GM23338 (cell line): ENCODE measurements around the gene GATAD2A. TPM values are rescaled to one million over a fixed set of nuclear protein-coding genes. Genes with fewer than 3 reads are reported as not detected.

Experiments used
- ATAC-seq: fragments of 200-7000 bp; cut with Tn5 transposase; 3 replicates; pipeline ENCODE4 v1.9.1; 2020
- DNase-seq: peaks from one replicate; pipeline ENCODE4 v3.0.0-alpha.2; 2015; ENCODE audit warnings: low spot score
- H2AFZ ChIP-seq: fragments of 200-600 bp; sonication (generic); 2 replicates; pipeline ENCODE4 v1.8.0; 2016; ENCODE audit warnings: antibody characterized with exemption, mild to moderate bottlenecking, moderate library complexity
- H3F3A ChIP-seq: fragments of 200-600 bp; sonication (generic); replicated peaks from 2 replicates; pipeline ENCODE4 v1.8.0; 2017; ENCODE audit warnings: antibody characterized with exemption, mixed run types, low read depth
- H3K27ac ChIP-seq: fragments of 200-600 bp; sonication (generic); 2 replicates; pipeline ENCODE4 v1.6.1; 2016; ENCODE audit warnings: low read depth
- H3K27me3 ChIP-seq: fragments of 200-600 bp; sonication (generic); 2 replicates; pipeline ENCODE4 v1.8.0; 2016; ENCODE audit warnings: mild to moderate bottlenecking, mixed run types, moderate library complexity; ENCODE audit not compliant: insufficient read depth
- H3K36me3 ChIP-seq: fragments of 200-600 bp; sonication (generic); 2 replicates; pipeline ENCODE4 v1.8.0; 2016; ENCODE audit warnings: mild to moderate bottlenecking; ENCODE audit not compliant: insufficient read depth
- H3K4me1 ChIP-seq: fragments of 200-600 bp; sonication (generic); 2 replicates; pipeline ENCODE4 v1.8.0; 2016; ENCODE audit warnings: mild to moderate bottlenecking, moderate library complexity; ENCODE audit not compliant: insufficient read depth
- H3K4me2 ChIP-seq: fragments of 200-600 bp; sonication (generic); 2 replicates; pipeline ENCODE4 v1.7.1; 2017; ENCODE audit warnings: mixed run types
- H3K4me3 ChIP-seq: fragments of 200-600 bp; sonication (generic); 2 replicates; pipeline ENCODE4 v1.6.1; 2016; ENCODE audit warnings: mixed run types
- H3K79me2 ChIP-seq: fragments of 200-600 bp; sonication (generic); replicated peaks from 2 replicates; pipeline ENCODE4 v1.8.0; 2017; ENCODE audit warnings: mild to moderate bottlenecking; ENCODE audit not compliant: insufficient read depth
- H3K9me2 ChIP-seq: fragments of 200-600 bp; sonication (generic); 2 replicates; pipeline ENCODE4 v1.8.0; 2017; ENCODE audit not compliant: insufficient read depth
- H4K20me1 ChIP-seq: fragments of 200-600 bp; sonication (generic); replicated peaks from 2 replicates; pipeline ENCODE4 v1.8.0; 2017; ENCODE audit warnings: mild to moderate bottlenecking; ENCODE audit not compliant: insufficient read depth
- H3K27ac Mint-ChIP-seq: 2 replicates; pipeline ENCODE4 v1.8.0; 2020; ENCODE audit warnings: inconsistent platforms, mild to moderate bottlenecking, moderate library complexity, mixed read lengths
- H3K27me3 Mint-ChIP-seq: 3 replicates; pipeline ENCODE4 v1.8.0; 2022; ENCODE audit warnings: low read depth, mild to moderate bottlenecking, moderate library complexity, mixed read lengths, inconsistent platforms; ENCODE audit not compliant: insufficient read depth, poor library complexity
- H3K36me3 Mint-ChIP-seq: 3 replicates; pipeline ENCODE4 v1.8.0; 2021; ENCODE audit warnings: low read depth, mild to moderate bottlenecking, inconsistent platforms, moderate library complexity, mixed read lengths
- H3K4me1 Mint-ChIP-seq: 3 replicates; pipeline ENCODE4 v1.8.0; 2020; ENCODE audit warnings: mild to moderate bottlenecking, inconsistent platforms, mixed read lengths
- H3K4me3 Mint-ChIP-seq: 3 replicates; pipeline ENCODE4 v1.8.0; 2021; ENCODE audit warnings: moderate library complexity, mild to moderate bottlenecking, inconsistent platforms, mixed read lengths
- H3K9me3 Mint-ChIP-seq: 3 replicates; pipeline ENCODE4 v1.8.0; 2020; ENCODE audit warnings: moderate library complexity, mild to moderate bottlenecking, inconsistent platforms, mixed read lengths
- CTCF ChIP-seq, 2 experiments: fragments of 200-600 bp in 1 of 2; sonication (generic) in 1 of 2; conservative IDR thresholded peaks; 2 replicates each; pipeline versions ENCODE4 v1.5.1 to v1.6.1; 2016 to 2017; ENCODE audit warnings: antibody characterized with exemption in 2 of 2, low read depth in 2 of 2, mild to moderate bottlenecking in 2 of 2, moderate library complexity in 1 of 2
- ETS1 ChIP-seq: IDR thresholded peaks from 2 replicates; pipeline ENCODE4 v1.6.1; 2016; ENCODE audit warnings: antibody characterized with exemption
- EZH2 ChIP-seq: fragments of 200-600 bp; sonication (generic); IDR thresholded peaks from one replicate; pipeline ENCODE4 v1.8.0; 2017; ENCODE audit warnings: antibody characterized with exemption, mild to moderate bottlenecking, low read depth; ENCODE audit not compliant: unreplicated experiment
- EZH2phosphoT487 ChIP-seq: fragments of 200-600 bp; sonication (generic); IDR thresholded peaks from one replicate; pipeline ENCODE4 v1.8.1; 2018; ENCODE audit warnings: antibody characterized with exemption; ENCODE audit not compliant: unreplicated experiment
- JUNB ChIP-seq: IDR thresholded peaks from one replicate; pipeline ENCODE4 v1.6.1; 2016; ENCODE audit warnings: antibody characterized with exemption; ENCODE audit not compliant: unreplicated experiment
- NANOG ChIP-seq: IDR thresholded peaks from 2 replicates; pipeline ENCODE4 v1.6.1; 2016; ENCODE audit warnings: antibody characterized with exemption, borderline replicate concordance
- POLR2AphosphoS5 ChIP-seq: IDR thresholded peaks from 2 replicates; pipeline ENCODE4 v1.6.1; 2016; ENCODE audit warnings: antibody characterized with exemption, low read depth
- STAT1 ChIP-seq: IDR thresholded peaks from one replicate; pipeline ENCODE4 v1.6.1; 2016; ENCODE audit warnings: antibody characterized with exemption; ENCODE audit not compliant: unreplicated experiment
- ZNF114 ChIP-seq: fragments of 250-450 bp; sonication (Bioruptor Pico); IDR thresholded peaks from 2 replicates; pipeline ENCODE4 v1.5.0; 2020; ENCODE audit warnings: mild to moderate bottlenecking, moderate library complexity
- polyA plus RNA-seq: library from polyadenylated mRNA; unstranded; fragments of >200 nt; fragmentation: Nextera tagmentation; extraction: Ambion mirVana; gene quantifications from 2 replicates; pipeline ENCODE4 v1.2.1, GENCODE V29; 2016
- total RNA-seq: library from RNA; depleted of rRNA; stranded (reverse); fragments of >200 nt; shearing (Covaris generic); gene quantifications from 2 replicates; pipeline ENCODE4 v1.2.3, GENCODE V29; 2014

The GATAD2A gene
- total and polyA plus RNA-seq, 2 experiments from 2014 or later: 40.0 to 151 TPM

GRCh38 chr19:19545707-19546106 is 140.2 kb downstream of the GATAD2A start (continued):
- TF ChIP-seq ZNF114 (CRISPR knock-in tag) (no peak), ETS1 (no peak), JUNB (no peak), STAT1 (no peak)

GRCh38 chr19:19546751-19547162 is 141.3 kb downstream of the GATAD2A start:
- Histone ChIP-seq H3F3A (no peaks in the 10 kb centered on the region; the same call in 1 of the 2 replicates), H3K27me3 (no peaks in the 10 kb centered on the region), H3K4me1 (no peaks in the 10 kb centered on the region), H3K27ac (no peak overlapping the region), H3K79me2 (no peaks in the 10 kb centered on the region), H3K36me3 (no peaks in the 10 kb centered on the region), H3K4me3 (no peak overlapping the region), H2AFZ (no peak overlapping the region), H3K9me2 (no peaks in the 10 kb centered on the region), H3K4me2 (no peak overlapping the region), H4K20me1 (no peaks in the 10 kb centered on the region)
- TF ChIP-seq ETS1 (no peak), EZH2 (no peak), EZH2phosphoT487 (no peak), JUNB (no peak), ZNF114 (CRISPR knock-in tag) (no peak)
- no peak for ATAC-seq
- H3K27me3 Mint-ChIP-seq: peaks cover 7% of the 10 kb centered on the region
- peaks cover 6% of the 10 kb centered on the region; the same call in 1 of the 3 replicates for H3K4me1 Mint-ChIP-seq
- no peak overlapping the region for H3K4me3 Mint-ChIP-seq
- no peak overlapping the region for H3K27ac Mint-ChIP-seq
- no peaks in the 10 kb centered on the region; the same call in 2 of the 3 replicates for H3K36me3 Mint-ChIP-seq
- H3K9me3 Mint-ChIP-seq: no peaks in the 10 kb centered on the region; the same call in 2 of the 3 replicates
- no peak for DNase-seq

DNA sequence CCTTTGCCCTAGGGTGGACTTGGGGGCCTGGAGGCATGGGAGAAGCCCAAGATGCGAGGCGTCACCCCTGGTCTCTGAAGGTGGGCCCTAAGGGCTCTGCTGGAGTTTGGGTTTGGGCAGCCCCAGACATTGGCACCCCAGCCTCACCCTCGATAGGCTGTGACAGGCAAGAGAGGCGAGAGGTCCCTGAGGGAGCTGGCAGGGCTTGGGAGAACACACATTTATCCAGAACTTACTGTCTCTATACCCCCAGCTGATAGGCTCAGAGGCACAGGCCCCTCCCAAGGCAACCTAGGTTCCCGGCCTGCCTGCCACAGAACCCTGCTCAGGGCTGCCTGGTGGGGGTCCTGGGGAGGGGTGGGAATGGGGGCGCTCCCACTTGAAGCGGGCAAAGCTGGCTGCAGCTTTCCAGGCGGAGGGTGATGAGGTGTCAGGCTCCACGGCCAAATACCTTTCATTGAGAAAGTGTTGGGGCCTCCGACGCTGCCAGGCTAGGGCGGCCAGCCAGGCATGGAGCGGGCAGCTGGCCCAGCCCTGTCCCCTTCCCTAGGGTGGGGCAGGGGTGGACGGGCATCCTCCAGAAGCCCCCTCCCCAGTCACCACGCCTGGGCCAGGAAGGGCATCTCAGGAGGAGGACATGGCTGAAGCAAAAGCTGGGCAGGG is 142.3 kb downstream of the GATAD2A start:
- Mint-ChIP-seq H3K27ac (no peak overlapping the region), H3K4me3 (no peak overlapping the region), H3K4me1 (peaks cover 6% of the 10 kb centered on the region; the same call in 1 of the 3 replicates), H3K9me3 (no peaks in the 10 kb centered on the region; the same call in 2 of the 3 replicates), H3K27me3 (peaks cover 12% of the 10 kb centered on the region), H3K36me3 (no peaks in the 10 kb centered on the region; the same call in 2 of the 3 replicates)
- ATAC-seq (no peak), DNase-seq (no peak)
- Histone ChIP-seq H3K27me3 (no peaks in the 10 kb centered on the region), H4K20me1 (no peaks in the 10 kb centered on the region), H3K4me2 (no peak overlapping the region), H3K9me2 (no peaks in the 10 kb centered on the region), H3K36me3 (no peaks in the 10 kb centered on the region), H3F3A (peaks cover 7% of the 10 kb centered on the region; the same call in 1 of the 2 replicates), H2AFZ (no peak overlapping the region), H3K4me3 (no peak overlapping the region), H3K79me2 (no peaks in the 10 kb centered on the region), H3K4me1 (no peaks in the 10 kb centered on the region), H3K27ac (no peak overlapping the region)
- TF ChIP-seq NANOG (no peak), JUNB (no peak), CTCF (conservative IDR thresholded peaks at IDR 0.05; ENCODE audit: low read depth in 2 of 2) (no peak), POLR2AphosphoS5 (no peak)
